Kidney epithelial cell (primary cell): ENCODE data around the gene DEPDC4. TPM values are rescaled to one million over a fixed set of nuclear protein-coding genes. Genes with fewer than 3 reads are reported as not detected.

Experiments used
- DNase-seq: peaks from one replicate; pipeline ENCODE4 v3.0.0-alpha.2; 2010; ENCODE audit warnings: low read depth
- H3K27me3 ChIP-seq: 2 replicates; pipeline ENCODE4 v1.6.0; 2011; ENCODE audit warnings: low read length; ENCODE audit not compliant: control insufficient read depth, insufficient read depth
- H3K36me3 ChIP-seq: 2 replicates; pipeline ENCODE4 v1.5.1; 2011; ENCODE audit warnings: low read length; ENCODE audit not compliant: control insufficient read depth, insufficient read depth
- H3K4me3 ChIP-seq: 2 replicates; pipeline ENCODE4 v1.5.1; 2011; ENCODE audit warnings: low read depth, mild to moderate bottlenecking, control low read depth, low read length
- total RNA-seq: library from RNA; depleted of rRNA; stranded (reverse); fragments of >200 nt; gene quantifications from 2 replicates; pipeline ENCODE4 v1.2.3, GENCODE V29; 2015
- TF ChIP-seq, protein P1 (sequence below): IDR thresholded peaks from 2 replicates; pipeline ENCODE4 v1.5.1; 2011; ENCODE audit warnings: mild to moderate bottlenecking, moderate library complexity, low read length, control low read depth, inconsistent platforms; ENCODE audit not compliant: insufficient read depth, poor library complexity, severe bottlenecking

Gene DEPDC4
- total RNA-seq, 1 donor from 2014 or later = 1.0 TPM

DNA sequence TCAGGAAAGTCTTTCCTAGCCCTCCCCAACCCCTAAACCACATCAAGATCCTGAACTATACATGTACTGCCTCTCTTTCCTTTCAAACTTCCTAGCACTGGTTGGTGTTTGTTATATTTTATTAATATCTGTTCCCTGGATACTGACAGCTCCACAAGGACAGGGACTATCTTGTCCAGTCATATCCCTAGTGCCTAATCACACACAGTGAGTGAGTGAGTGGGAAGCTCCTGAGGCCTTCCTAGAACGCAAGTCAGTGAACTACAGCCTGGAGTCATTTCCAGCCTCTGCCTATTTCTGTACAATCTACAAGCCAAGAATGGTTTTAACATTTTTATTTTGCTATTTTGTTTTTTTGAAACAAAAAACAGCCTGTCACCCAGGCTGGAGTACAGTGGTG, 73.8 kb downstream of the DEPDC4 start:
- TF ChIP-seq, protein P1, sequence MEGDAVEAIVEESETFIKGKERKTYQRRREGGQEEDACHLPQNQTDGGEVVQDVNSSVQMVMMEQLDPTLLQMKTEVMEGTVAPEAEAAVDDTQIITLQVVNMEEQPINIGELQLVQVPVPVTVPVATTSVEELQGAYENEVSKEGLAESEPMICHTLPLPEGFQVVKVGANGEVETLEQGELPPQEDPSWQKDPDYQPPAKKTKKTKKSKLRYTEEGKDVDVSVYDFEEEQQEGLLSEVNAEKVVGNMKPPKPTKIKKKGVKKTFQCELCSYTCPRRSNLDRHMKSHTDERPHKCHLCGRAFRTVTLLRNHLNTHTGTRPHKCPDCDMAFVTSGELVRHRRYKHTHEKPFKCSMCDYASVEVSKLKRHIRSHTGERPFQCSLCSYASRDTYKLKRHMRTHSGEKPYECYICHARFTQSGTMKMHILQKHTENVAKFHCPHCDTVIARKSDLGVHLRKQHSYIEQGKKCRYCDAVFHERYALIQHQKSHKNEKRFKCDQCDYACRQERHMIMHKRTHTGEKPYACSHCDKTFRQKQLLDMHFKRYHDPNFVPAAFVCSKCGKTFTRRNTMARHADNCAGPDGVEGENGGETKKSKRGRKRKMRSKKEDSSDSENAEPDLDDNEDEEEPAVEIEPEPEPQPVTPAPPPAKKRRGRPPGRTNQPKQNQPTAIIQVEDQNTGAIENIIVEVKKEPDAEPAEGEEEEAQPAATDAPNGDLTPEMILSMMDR = no peak
- no peak for DNase-seq
- no peaks in the 10 kb centered on the region for H3K36me3 ChIP-seq

More for the DNA sequence above, 73.8 kb downstream of the DEPDC4 start:
- Histone ChIP-seq H3K4me3 (no peak overlapping the region), H3K27me3 (no peaks in the 10 kb centered on the region)

Other genes with a start within 250 kb of the DEPDC4 start
- 11.0 and 11.6 TPM in 2 replicates for gene BLTP3B, start 124.2 kb downstream of the DEPDC4 start, total RNA-seq
- gene ACTR6, start 66.3 kb downstream of the DEPDC4 start, total RNA-seq = 25.3 and 35.7 TPM in 2 replicates
- gene SCYL2, start 98 bp upstream of the DEPDC4 start, total RNA-seq = 39.0 and 47.5 TPM in 2 replicates
- gene SLC17A8, start 90.0 kb upstream of the DEPDC4 start, total RNA-seq = under 0.01 TPM in 1 of 2 replicates, not detected in the other
- 0.13 and 0.14 TPM in 2 replicates for gene NR1H4, start 206.8 kb upstream of the DEPDC4 start, total RNA-seq